Forelimb muscle (tissue), 1 donor: Measurements from ENCODE around the gene LCP1. TPM values are rescaled to one million over a fixed set of nuclear protein-coding genes. Genes with fewer than 3 reads are reported as not detected.
"Not testable (repeated sequence)": the region's sequence is repeated elsewhere in the genome, so short reads cannot be mapped to it uniquely, and the experiment has no call there.

Experiments used
- DNase-seq: peaks from one replicate; pipeline ENCODE4 v3.0.0-alpha.2; 2013; ENCODE audit warnings: low read depth
- polyA plus RNA-seq: library from polyadenylated mRNA; unstranded; fragments of 120-200 nt; gene quantifications from one replicate; pipeline ENCODE4 v1.2.1, GENCODE V29; 2013; ENCODE audit not compliant: insufficient read length

Gene LCP1
- polyA plus RNA-seq, 1 donor: 9.1 TPM

GRCh38 chr13:46162741-46163140 lies 19.2 kb downstream of the LCP1 start:
- DNase-seq: not testable (repeated sequence)

- DNase-seq: no peak
Measured at GRCh38 chr13:46160471-46161066, 21.4 kb downstream of the LCP1 start.

- DNase-seq: no peak
Measured at GRCh38 chr13:46160065-46160464, 21.9 kb downstream of the LCP1 start.

- no peak for DNase-seq
Measured at GRCh38 chr13:46158983-46159382, 23.0 kb downstream of the LCP1 start.

GRCh38 chr13:46158222-46158621 lies 23.8 kb downstream of the LCP1 start:
- DNase-seq: no peak

- no peak for DNase-seq
Measured at GRCh38 chr13:46154136-46154801, 27.7 kb downstream of the LCP1 start.

- DNase-seq: no peak
Measured at GRCh38 chr13:46152627-46153328, 29.2 kb downstream of the LCP1 start.

GRCh38 chr13:46150134-46150693 lies 31.8 kb downstream of the LCP1 start:
- DNase-seq: no peak

- no peak for DNase-seq
Measured at GRCh38 chr13:46149272-46150133, 32.5 kb downstream of the LCP1 start.

GRCh38 chr13:46146898-46147297 lies 35.1 kb downstream of the LCP1 start:
- DNase-seq: no peak

GRCh38 chr13:46145950-46146349 lies 36.0 kb downstream of the LCP1 start:
- DNase-seq: no peak

GRCh38 chr13:46145135-46145534 lies 36.8 kb downstream of the LCP1 start:
- DNase-seq: no peak

- no peak for DNase-seq
Measured at GRCh38 chr13:46143184-46143701, 38.7 kb downstream of the LCP1 start.

GRCh38 chr13:46142776-46143175 lies 39.2 kb downstream of the LCP1 start:
- DNase-seq: no peak

GRCh38 chr13:46140044-46140443 lies 41.9 kb downstream of the LCP1 start:
- no peak for DNase-seq

- no peak for DNase-seq
Measured at GRCh38 chr13:46137627-46138317, 44.2 kb downstream of the LCP1 start.

GRCh38 chr13:46136688-46137087 lies 45.3 kb downstream of the LCP1 start:
- no peak for DNase-seq

GRCh38 chr13:46134961-46135522 lies 46.9 kb downstream of the LCP1 start:
- DNase-seq: no peak

- DNase-seq: no peak
Measured at GRCh38 chr13:46134494-46134893, 47.5 kb downstream of the LCP1 start.

GRCh38 chr13:46132109-46132508 lies 49.9 kb downstream of the LCP1 start:
- DNase-seq: no peak

GRCh38 chr13:46131705-46132104 lies 50.3 kb downstream of the LCP1 start:
- DNase-seq: no peak
